ENCODE data around the gene HOXA4. TPM values are rescaled to one million over a fixed set of nuclear protein-coding genes. Genes with fewer than 3 reads are reported as not detected.
A peak's percentile ranks its signal among the peaks of the same experiment; 100 is the strongest.

Gene HOXA4
- total RNA-seq, 4 donors from 2014 or later: 1.3 to 2.9 (median 2.0) TPM

DNA sequence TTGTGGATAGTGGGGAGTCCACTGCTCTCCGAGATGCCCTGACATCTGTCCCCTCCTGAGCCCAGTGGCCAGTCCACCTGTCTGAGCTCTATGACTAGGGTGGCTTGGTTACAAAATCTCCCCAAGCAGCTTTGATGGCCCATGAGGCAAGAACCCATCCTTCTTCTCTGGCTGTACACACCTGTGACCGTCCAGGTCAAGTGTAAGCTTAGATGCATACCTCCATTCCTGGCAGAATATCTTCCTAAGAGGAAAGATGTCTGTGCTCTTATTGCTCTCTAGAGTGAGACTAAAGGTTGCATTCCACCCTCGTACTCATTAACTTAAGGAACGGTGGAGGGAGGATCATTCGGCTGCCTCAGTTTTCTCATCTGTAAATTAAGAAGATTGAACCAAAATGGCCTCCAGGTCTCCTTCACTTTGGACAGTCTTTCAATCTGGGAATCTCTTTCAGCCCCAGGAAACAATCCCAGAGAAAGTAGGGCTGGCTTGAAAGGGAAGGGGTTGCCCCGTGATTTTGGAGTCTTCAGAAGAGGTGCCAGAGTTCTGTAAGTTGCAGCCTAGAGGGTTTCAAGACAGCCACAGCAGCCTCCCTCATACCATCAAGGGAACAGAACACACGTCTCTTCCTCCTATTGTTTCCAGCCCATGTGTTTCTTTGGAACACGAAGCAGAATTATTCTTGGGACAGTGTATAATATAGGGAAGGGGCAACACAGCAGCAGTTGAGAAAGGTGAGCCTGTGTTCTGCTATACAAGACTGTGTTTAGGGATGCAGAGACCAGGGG is 5.5 kb downstream of the HOXA4 start:
- TF ChIP-seq, protein P1, sequence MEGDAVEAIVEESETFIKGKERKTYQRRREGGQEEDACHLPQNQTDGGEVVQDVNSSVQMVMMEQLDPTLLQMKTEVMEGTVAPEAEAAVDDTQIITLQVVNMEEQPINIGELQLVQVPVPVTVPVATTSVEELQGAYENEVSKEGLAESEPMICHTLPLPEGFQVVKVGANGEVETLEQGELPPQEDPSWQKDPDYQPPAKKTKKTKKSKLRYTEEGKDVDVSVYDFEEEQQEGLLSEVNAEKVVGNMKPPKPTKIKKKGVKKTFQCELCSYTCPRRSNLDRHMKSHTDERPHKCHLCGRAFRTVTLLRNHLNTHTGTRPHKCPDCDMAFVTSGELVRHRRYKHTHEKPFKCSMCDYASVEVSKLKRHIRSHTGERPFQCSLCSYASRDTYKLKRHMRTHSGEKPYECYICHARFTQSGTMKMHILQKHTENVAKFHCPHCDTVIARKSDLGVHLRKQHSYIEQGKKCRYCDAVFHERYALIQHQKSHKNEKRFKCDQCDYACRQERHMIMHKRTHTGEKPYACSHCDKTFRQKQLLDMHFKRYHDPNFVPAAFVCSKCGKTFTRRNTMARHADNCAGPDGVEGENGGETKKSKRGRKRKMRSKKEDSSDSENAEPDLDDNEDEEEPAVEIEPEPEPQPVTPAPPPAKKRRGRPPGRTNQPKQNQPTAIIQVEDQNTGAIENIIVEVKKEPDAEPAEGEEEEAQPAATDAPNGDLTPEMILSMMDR (IDR thresholded peaks at IDR 0.05): no peak
- TF ChIP-seq POLR2A (IDR thresholded peaks at IDR 0.05): no peak
- H3K4me3 ChIP-seq (ENCODE audit: low read depth, poor library complexity, severe bottlenecking): no peak overlapping the region
- peak in 1 of 2 donors; percentile 50 for DNase-seq (ENCODE audit: low spot score in 2 of 2)
- WGBS, 2 donors: 81 to 84% methylated on average over 8 of the region's 8 CpGs
- intact Hi-C loops (cut with DNase I; ENCODE audit: low total_unique reads): loop anchor here (5.0 kb wide), 1 partner anchor 1587 kb away; no protein-coding TSS in a partner anchor

DNA sequence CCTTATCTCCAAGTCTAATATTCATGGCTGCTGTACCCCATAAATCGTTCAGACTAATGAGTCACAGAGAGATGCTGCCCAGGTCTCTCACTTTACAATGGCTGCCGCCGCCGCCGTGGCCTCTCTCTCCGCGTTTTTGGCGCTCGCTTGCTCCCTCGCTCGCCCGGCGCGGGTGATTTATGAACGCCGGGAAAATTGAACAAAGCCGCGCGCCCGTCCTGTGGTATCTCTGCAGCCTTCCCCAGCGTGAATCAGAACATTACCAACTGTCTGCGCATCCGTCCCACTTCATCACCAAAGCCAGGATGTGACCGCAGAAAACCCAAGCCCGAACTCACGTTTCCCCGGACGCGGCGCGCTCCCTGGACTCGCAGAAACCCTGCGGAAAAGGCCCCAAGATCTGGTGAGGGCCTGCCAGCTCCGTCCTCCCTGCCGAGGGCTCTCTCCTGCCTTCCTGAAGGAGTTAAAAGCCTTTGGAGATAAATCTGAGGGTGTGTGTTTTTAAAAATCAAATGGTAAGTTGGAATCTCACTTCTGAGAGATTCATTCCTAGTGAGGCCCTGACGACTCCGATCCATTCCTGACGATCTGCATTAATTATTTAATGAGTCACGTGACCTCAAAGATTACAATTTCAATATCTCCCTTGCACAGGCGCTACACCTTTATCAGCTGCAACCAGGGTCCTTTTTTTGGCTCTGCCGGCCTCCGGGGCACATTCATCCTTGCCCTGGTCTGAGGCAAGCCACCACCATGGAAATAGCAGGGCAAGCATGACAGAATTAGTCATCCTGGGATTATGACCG is 6.3 kb downstream of the HOXA4 start:
- DNase-seq (ENCODE audit: low spot score in 2 of 2): peak in 1 of 2 donors; percentile 54
- intact Hi-C loops (cut with DNase I; ENCODE audit: low total_unique reads): loop anchor here (5.0 kb wide), 1 partner anchor 1588 kb away; no protein-coding TSS in a partner anchor
- no peak overlapping the region for H3K4me3 ChIP-seq (ENCODE audit: low read depth, poor library complexity, severe bottlenecking)
- TF ChIP-seq, protein P1 (IDR thresholded peaks at IDR 0.05): no peak
- TF ChIP-seq POLR2A (IDR thresholded peaks at IDR 0.05): no peak
- WGBS, 2 donors: 82 to 85% methylated on average over 43 of the region's 43 CpGs

DNA sequence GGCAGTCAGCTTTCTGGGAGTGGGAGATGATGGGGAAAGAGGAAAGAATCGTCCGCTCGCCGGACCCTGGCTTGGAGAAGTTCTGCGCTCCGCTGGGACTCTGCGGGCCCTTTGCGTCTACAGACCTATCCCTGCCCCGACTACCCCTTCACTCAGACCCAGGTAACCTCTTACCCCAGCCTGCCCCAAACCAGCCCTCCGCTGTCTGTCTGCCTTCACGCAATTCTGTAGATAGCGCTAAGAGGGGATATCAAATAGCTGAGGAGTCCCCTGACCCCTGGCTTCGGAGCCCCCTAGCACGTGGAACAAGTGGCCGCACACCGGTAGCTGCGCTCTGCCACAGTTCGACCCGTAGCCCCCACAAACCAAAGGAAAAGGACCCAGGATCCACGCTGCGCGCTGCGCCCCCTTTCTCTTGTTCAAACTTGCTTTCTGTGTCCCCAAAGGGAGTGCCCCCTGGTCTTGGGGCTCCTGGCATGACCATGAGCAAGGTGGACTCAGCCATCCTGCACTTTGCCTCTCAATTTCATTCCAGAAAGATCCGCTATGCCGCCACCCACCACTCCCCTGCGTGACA is 7.0 kb downstream of the HOXA4 start:
- TF ChIP-seq, protein P1 (IDR thresholded peaks at IDR 0.05): no peak
- no peak for TF ChIP-seq POLR2A (IDR thresholded peaks at IDR 0.05)

DNA sequence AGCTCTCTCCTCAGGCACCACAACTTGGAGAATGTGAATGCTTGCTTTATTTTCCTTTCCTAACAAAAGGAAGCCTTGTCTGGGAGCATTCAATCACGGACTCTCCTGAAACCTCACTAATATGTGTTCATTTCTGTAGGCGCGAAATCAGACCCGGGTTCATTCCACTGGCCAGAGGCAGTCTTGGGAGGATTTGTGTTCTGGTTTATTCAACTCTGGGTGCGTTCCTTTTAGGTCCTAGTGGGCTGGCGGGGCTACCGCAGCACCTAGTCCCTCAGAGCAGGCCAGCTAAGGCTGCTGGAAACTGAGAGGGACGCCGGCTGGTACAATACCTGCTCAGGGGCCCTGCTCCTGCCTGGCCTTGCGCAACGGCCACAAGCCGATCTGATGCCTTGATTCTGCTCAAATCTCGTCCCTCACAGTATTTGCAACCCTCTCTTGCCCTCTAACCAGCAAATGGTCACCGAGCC is 7.5 kb downstream of the HOXA4 start:
- peak in 1 of 2 donors; percentile 52 for DNase-seq (ENCODE audit: low spot score in 2 of 2)

More for the DNA sequence above, 7.0 kb downstream of the HOXA4 start:
- peak in 1 of 2 donors; percentile 79 for DNase-seq (ENCODE audit: low spot score in 2 of 2)
- 86 to 90% methylated on average over 26 of the region's 26 CpGs for WGBS, 2 donors
- H3K4me3 ChIP-seq (ENCODE audit: low read depth, poor library complexity, severe bottlenecking): no peak overlapping the region
- intact Hi-C loops (cut with DNase I; ENCODE audit: low total_unique reads): loop anchor here (5.0 kb wide), 1 partner anchor 1589 kb away; no protein-coding TSS in a partner anchor

More for the DNA sequence above, 7.5 kb downstream of the HOXA4 start:
- intact Hi-C loops (cut with DNase I; ENCODE audit: low total_unique reads): loop anchor here (5.0 kb wide), 1 partner anchor 1589 kb away; no protein-coding TSS in a partner anchor
- WGBS, 2 donors: 68 to 82% methylated on average over 14 of the region's 14 CpGs
- no peak for TF ChIP-seq POLR2A (IDR thresholded peaks at IDR 0.05)
- TF ChIP-seq, protein P1 (IDR thresholded peaks at IDR 0.05): no peak
- no peak overlapping the region for H3K4me3 ChIP-seq (ENCODE audit: low read depth, poor library complexity, severe bottlenecking)
